IMR-90 (cell line): Measurements from ENCODE around the gene OPCML. TPM values are rescaled to one million over a fixed set of nuclear protein-coding genes. Genes with fewer than 3 reads are reported as not detected.

Experiments
- ATAC-seq: fragments of 200-7000 bp; cut with Tn5 transposase; 2 replicates; pipeline ENCODE4 v1.9.1; 2020; ENCODE audit warnings: low read depth, mild to moderate bottlenecking, moderate library complexity
- BruUV-seq: library from RNA; stranded (reverse); fragments of 400-500 nt; replicated peaks from 2 replicates; lab custom pipeline; 2021; lab: Mats Ljungman, UMichigan
- CTCF ChIA-PET: fragments of 300-600 bp; formaldehyde crosslinking; extraction: SDS; loops from one replicate; lab custom pipeline; 2021; ENCODE audit warnings: antibody characterized with exemption; lab: Yijun Ruan, JAX
- POLR2A ChIA-PET: fragments of 300-600 bp; sonication (Branson Sonifier 250); formaldehyde crosslinking; loops from one replicate; lab custom pipeline; 2022; ENCODE audit warnings: antibody characterized with exemption; ENCODE audit not compliant: unreplicated experiment; lab: Charles Lee
- DNase-seq: peaks from one replicate; pipeline ENCODE4 v3.0.0; 2013
- H2AFZ ChIP-seq: replicated peaks from 2 replicates; pipeline ENCODE3; 2013; ENCODE audit warnings: low read length, mild to moderate bottlenecking; ENCODE audit not compliant: poor library complexity
- H2AK5ac ChIP-seq: 2 replicates; pipeline ENCODE4 v1.6.1; 2013; ENCODE audit warnings: low read depth, low read length, inconsistent platforms
- H2AK9ac ChIP-seq: replicated peaks from 2 replicates; pipeline ENCODE3; 2013; ENCODE audit warnings: mild to moderate bottlenecking, low read depth, low read length, moderate library complexity; ENCODE audit not compliant: poor library complexity
- H2BK120ac ChIP-seq: 2 replicates; pipeline ENCODE4 v1.6.1; 2013; ENCODE audit warnings: low read depth, low read length, inconsistent platforms
- H2BK15ac ChIP-seq: 3 replicates; pipeline ENCODE4 v1.6.1; 2013; ENCODE audit warnings: low read depth, low read length, inconsistent platforms
- H2BK20ac ChIP-seq: 2 replicates; pipeline ENCODE4 v1.6.1; 2013; ENCODE audit warnings: low read depth, mild to moderate bottlenecking, inconsistent platforms, low read length, moderate library complexity
- H2BK5ac ChIP-seq: 2 replicates; pipeline ENCODE4 v1.6.1; 2013; ENCODE audit warnings: mild to moderate bottlenecking, low read depth, low read length, inconsistent platforms; ENCODE audit not compliant: poor library complexity, severe bottlenecking
- H3K14ac ChIP-seq: replicated peaks from 2 replicates; pipeline ENCODE4 v1.6.1; 2013; ENCODE audit warnings: low read depth, low read length, inconsistent platforms
- H3K18ac ChIP-seq: 2 replicates; pipeline ENCODE4 v1.6.1; 2013; ENCODE audit warnings: low read depth, low read length, control low read depth
- H3K23ac ChIP-seq: 2 replicates; pipeline ENCODE4 v1.6.1; 2013; ENCODE audit warnings: low read depth, low read length, inconsistent platforms
- H3K27ac ChIP-seq: 2 replicates; pipeline ENCODE4 v1.5.1; 2013; ENCODE audit warnings: mild to moderate bottlenecking, control low read depth, low read length; ENCODE audit not compliant: insufficient read depth
- H3K27me3 ChIP-seq: 2 replicates; pipeline ENCODE4 v1.6.1; 2013; ENCODE audit warnings: low read length; ENCODE audit not compliant: control insufficient read depth, insufficient read depth
- H3K36me3 ChIP-seq: 2 replicates; pipeline ENCODE4 v1.6.1; 2013; ENCODE audit warnings: low read length, mixed read lengths; ENCODE audit not compliant: control insufficient read depth, insufficient read depth
- H3K4ac ChIP-seq: 2 replicates; pipeline ENCODE4 v1.6.1; 2013; ENCODE audit warnings: low read depth, low read length, inconsistent platforms
- H3K4me1 ChIP-seq: 2 replicates; pipeline ENCODE4 v1.6.1; 2013; ENCODE audit warnings: low read length, mixed read lengths; ENCODE audit not compliant: control insufficient read depth, insufficient read depth
- H3K4me2 ChIP-seq: 2 replicates; pipeline ENCODE4 v1.6.1; 2013; ENCODE audit warnings: low read depth, mild to moderate bottlenecking, control low read depth, low read length, moderate library complexity
- H3K4me3 ChIP-seq: 2 replicates; pipeline ENCODE4 v1.5.1; 2013; ENCODE audit warnings: low read depth, mild to moderate bottlenecking, control low read depth, low read length, moderate library complexity; ENCODE audit not compliant: insufficient read depth
- H3K56ac ChIP-seq: 2 replicates; pipeline ENCODE4 v1.6.1; 2013; ENCODE audit warnings: low read length, inconsistent platforms; ENCODE audit not compliant: insufficient read depth; ENCODE audit errors: extremely low read depth
- H3K79me1 ChIP-seq, 2 experiments: 2 replicates each; pipeline ENCODE4 v1.6.1; 2013; ENCODE audit warnings: low read length in 2 of 2, inconsistent platforms in 1 of 2, low read depth in 1 of 2
- H3K9ac ChIP-seq: 2 replicates; pipeline ENCODE4 v1.6.1; 2013; ENCODE audit warnings: low read depth, low read length, control low read depth
- H3K9me1 ChIP-seq: 2 replicates; pipeline ENCODE4 v1.6.1; 2013; ENCODE audit warnings: low read length, inconsistent platforms; ENCODE audit not compliant: insufficient read depth
- H3K9me3 ChIP-seq: 2 replicates; pipeline ENCODE4 v1.6.1; 2013; ENCODE audit warnings: low read length; ENCODE audit not compliant: control insufficient read depth, insufficient read depth
- H4K20me1 ChIP-seq: 2 replicates; pipeline ENCODE4 v1.6.1; 2013; ENCODE audit warnings: low read length, inconsistent platforms; ENCODE audit not compliant: insufficient read depth
- H4K5ac ChIP-seq: 2 replicates; pipeline ENCODE4 v1.6.1; 2013; ENCODE audit warnings: mild to moderate bottlenecking, low read depth, low read length, control low read depth
- H4K8ac ChIP-seq, 2 experiments: 2 replicates each; pipeline ENCODE4 v1.6.1; 2013; ENCODE audit warnings: low read depth in 2 of 2, low read length in 2 of 2, control low read depth in 1 of 2, inconsistent platforms in 1 of 2
- H4K91ac ChIP-seq: 2 replicates; pipeline ENCODE4 v1.6.1; 2013; ENCODE audit warnings: low read depth, low read length, inconsistent platforms; ENCODE audit not compliant: insufficient read depth
- MAFK ChIP-seq: IDR thresholded peaks from 2 replicates; pipeline ENCODE4 v1.6.1; 2012; ENCODE audit warnings: low read depth, low read length, improper control_type of control experiment
- MAZ ChIP-seq: IDR thresholded peaks from 2 replicates; pipeline ENCODE4 v1.6.1; 2012; ENCODE audit warnings: low read depth, mild to moderate bottlenecking, low read length, improper control_type of control experiment, moderate library complexity, borderline replicate concordance
- RAD21 ChIP-seq: IDR thresholded peaks from 2 replicates; pipeline ENCODE4 v1.6.1; 2012; ENCODE audit warnings: low read length, improper control_type of control experiment
- WGBS, 2 experiments: methylation state at CpG; one replicate each; pipeline versions ENCODE4 v1.1.5 to v1.1.7; 2013; ENCODE audit warnings: missing lambda C conversion rate in 2 of 2; ENCODE audit not compliant: insufficient read length in 1 of 2; ENCODE audit errors: extremely low coverage in 2 of 2; 5-methylcytosine and 5-hydroxymethylcytosine counted together
- dilution Hi-C: fragments of 300-500 bp; cut with HindIII; formaldehyde crosslinking; loops from one replicate; pipeline ENCODE4 v1.14.3; 2018; ENCODE audit warnings: low sequenced_read_pairs; ENCODE audit not compliant: unreplicated experiment
- in situ Hi-C: fragments of 300-500 bp; cut with MboI; formaldehyde crosslinking; loops from 3 replicates; pipeline ENCODE4 v1.14.3; 2019; ENCODE audit warnings: low sequenced_read_pairs, inconsistent platforms, mixed read lengths
- intact Hi-C: fragments of 100-400 bp; cut with micrococcal nuclease; formaldehyde crosslinking; loops from 2 replicates; pipeline ENCODE4 v1.10.0; 2022
- polyA plus RNA-seq, 3 experiments: library from polyadenylated mRNA; depleted of rRNA; stranded (reverse); fragments of >200 nt; gene quantifications; 2 replicates each; pipeline ENCODE4 v1.2.3, GENCODE V29; 2012; ENCODE audit warnings: low replicate concordance in 1 of 3
- total RNA-seq: library from RNA; depleted of rRNA; stranded (reverse); fragments of >200 nt; gene quantifications from 2 replicates; pipeline ENCODE4 v1.2.3, GENCODE V29; 2012
- TF ChIP-seq, protein P1 (sequence below): fragments of 150-350 bp; IDR thresholded peaks from 2 replicates; pipeline ENCODE4 v1.6.1; 2017; ENCODE audit warnings: mild to moderate bottlenecking, antibody characterized with exemption, low read length, low read depth

Gene OPCML
- total and polyA plus RNA-seq, 2 of the 4 experiments (the other 2 are of a cell fraction) = under 0.01 to 2.6 TPM

GRCh38 chr11:133414506-133414905 lies 117.8 kb downstream of the OPCML start:
- Histone ChIP-seq H3K23ac (no peak overlapping the region), H3K14ac (no peak overlapping the region), H3K27me3 (no peaks in the 10 kb centered on the region), H2BK15ac (no peak overlapping the region), H3K4me2 (no peak overlapping the region), H2AK5ac (no peak overlapping the region), H4K91ac (no peak overlapping the region), H3K4me1 (no peaks in the 10 kb centered on the region), H3K9me3 (peaks cover 41% of the 10 kb centered on the region), H2BK120ac (no peak overlapping the region), H3K79me1 (no peaks in the 10 kb centered on the region), H3K4ac (no peak overlapping the region), H3K56ac (no peak overlapping the region), H3K9me1 (no peaks in the 10 kb centered on the region), H3K27ac (no peak overlapping the region), H3K36me3 (no peaks in the 10 kb centered on the region), H2BK20ac (no peak overlapping the region), H3K18ac (no peak overlapping the region), H3K9ac (no peak overlapping the region), H4K8ac (no peak overlapping the region), H2BK5ac (no peak overlapping the region), H4K20me1 (no peaks in the 10 kb centered on the region), H3K4me3 (no peak overlapping the region), H2AK9ac (no peak overlapping the region), H2AFZ (no peak overlapping the region), H4K5ac (no peak overlapping the region)
- ATAC-seq = no peak
- TF ChIP-seq MAFK = no peak
- TF ChIP-seq MAZ = no peak
- no peak for TF ChIP-seq RAD21
- TF ChIP-seq, protein P1, sequence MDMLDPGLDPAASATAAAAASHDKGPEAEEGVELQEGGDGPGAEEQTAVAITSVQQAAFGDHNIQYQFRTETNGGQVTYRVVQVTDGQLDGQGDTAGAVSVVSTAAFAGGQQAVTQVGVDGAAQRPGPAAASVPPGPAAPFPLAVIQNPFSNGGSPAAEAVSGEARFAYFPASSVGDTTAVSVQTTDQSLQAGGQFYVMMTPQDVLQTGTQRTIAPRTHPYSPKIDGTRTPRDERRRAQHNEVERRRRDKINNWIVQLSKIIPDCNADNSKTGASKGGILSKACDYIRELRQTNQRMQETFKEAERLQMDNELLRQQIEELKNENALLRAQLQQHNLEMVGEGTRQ = no peak
- dilution Hi-C loops = no loop called here
- POLR2A ChIA-PET = no interaction called here
- intact Hi-C loops = no loop called here
- CTCF ChIA-PET = no interaction called here
- in situ Hi-C loops = no loop called here
- BruUV-seq = no TSS peak
- DNase-seq = no peak
- 50% methylated on average over 5 of the region's 6 CpGs; no CpG with 5 or more reads in 1 of the 2 experiments for WGBS, 2 experiments
